K562 (cell line): Measurements from ENCODE around the gene LY6G6D.

Source experiments
- GABPB1 ChIP-seq: sonication (generic); formaldehyde crosslinking; IDR thresholded peaks from 2 replicates; pipeline ENCODE4 v1.8.0; 2022; ENCODE audit warnings: mild to moderate bottlenecking, missing genetic modification reagents
- MCM3 ChIP-seq: fragments of 450-650 bp; IDR thresholded peaks from 2 replicates; pipeline ENCODE4 v1.6.1; 2016
- TARDBP ChIP-seq: fragments of 450-650 bp; IDR thresholded peaks from 2 replicates; pipeline ENCODE4 v1.6.1; 2016
- TOE1 ChIP-seq, 2 experiments: fragments of 450-650 bp in 1 of 2; sonication (generic) in 1 of 2; formaldehyde crosslinking in 1 of 2; IDR thresholded peaks; 2 replicates each; pipeline versions ENCODE4 v1.7.1 to v1.8.0; 2016 to 2022; ENCODE audit warnings: borderline replicate concordance in 2 of 2, mild to moderate bottlenecking in 2 of 2, antibody characterized with exemption in 1 of 2, inconsistent platforms in 1 of 2, low read depth in 1 of 2, missing genetic modification reagents in 1 of 2, moderate library complexity in 1 of 2
- ZNF263 ChIP-seq: sonication (generic); formaldehyde crosslinking; IDR thresholded peaks from 2 replicates; pipeline ENCODE4 v1.8.0; 2022; ENCODE audit warnings: mild to moderate bottlenecking, missing genetic modification reagents, borderline replicate concordance
- TF ChIP-seq, protein P1 (sequence below), 3 experiments: IDR thresholded peaks in 2 of 3; conservative IDR thresholded peaks in 1 of 3; 2 replicates each; pipeline ENCODE4 v1.5.1; 2011 to 2012; ENCODE audit warnings: low read length in 3 of 3, mild to moderate bottlenecking in 3 of 3, control low read depth in 2 of 3, improper control_type of control experiment in 1 of 3, inconsistent platforms in 1 of 3, low read depth in 1 of 3, mixed read lengths in 1 of 3, moderate library complexity in 1 of 3; ENCODE audit not compliant: insufficient read depth in 2 of 3

DNA sequence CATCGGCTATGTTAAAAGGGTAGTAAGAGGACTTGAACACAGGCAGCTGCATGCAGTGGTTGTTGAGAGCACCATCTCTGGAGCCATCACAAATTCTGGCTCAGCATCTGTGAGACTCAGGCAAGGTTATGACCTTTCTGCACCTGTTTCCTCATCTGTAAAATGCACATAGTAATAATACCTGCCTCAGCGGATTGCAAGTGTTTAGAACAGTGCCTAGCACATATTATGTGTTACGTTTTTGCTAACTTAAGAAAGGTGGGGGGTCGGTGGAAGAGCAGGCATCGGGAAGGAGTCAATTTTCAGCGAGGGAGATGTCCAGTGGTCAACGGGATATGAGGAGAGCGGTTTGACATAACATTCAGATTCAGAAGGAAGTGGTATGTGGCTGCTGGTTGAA, 37.2 kb upstream of the LY6G6D start:
- TF ChIP-seq ZNF263 (CRISPR knock-in tag) = no peak
- TF ChIP-seq GABPB1 (CRISPR knock-in tag) = no peak
- TF ChIP-seq TARDBP = no peak
- no peak for TF ChIP-seq TOE1 (IDR thresholded peaks at IDR 0.05; ENCODE audit: borderline replicate concordance)
- no peak for TF ChIP-seq TOE1 (CRISPR knock-in tag; IDR thresholded peaks at IDR 0.05; ENCODE audit: borderline replicate concordance, low read depth)
- TF ChIP-seq MCM3 = no peak
- TF ChIP-seq, protein P1, sequence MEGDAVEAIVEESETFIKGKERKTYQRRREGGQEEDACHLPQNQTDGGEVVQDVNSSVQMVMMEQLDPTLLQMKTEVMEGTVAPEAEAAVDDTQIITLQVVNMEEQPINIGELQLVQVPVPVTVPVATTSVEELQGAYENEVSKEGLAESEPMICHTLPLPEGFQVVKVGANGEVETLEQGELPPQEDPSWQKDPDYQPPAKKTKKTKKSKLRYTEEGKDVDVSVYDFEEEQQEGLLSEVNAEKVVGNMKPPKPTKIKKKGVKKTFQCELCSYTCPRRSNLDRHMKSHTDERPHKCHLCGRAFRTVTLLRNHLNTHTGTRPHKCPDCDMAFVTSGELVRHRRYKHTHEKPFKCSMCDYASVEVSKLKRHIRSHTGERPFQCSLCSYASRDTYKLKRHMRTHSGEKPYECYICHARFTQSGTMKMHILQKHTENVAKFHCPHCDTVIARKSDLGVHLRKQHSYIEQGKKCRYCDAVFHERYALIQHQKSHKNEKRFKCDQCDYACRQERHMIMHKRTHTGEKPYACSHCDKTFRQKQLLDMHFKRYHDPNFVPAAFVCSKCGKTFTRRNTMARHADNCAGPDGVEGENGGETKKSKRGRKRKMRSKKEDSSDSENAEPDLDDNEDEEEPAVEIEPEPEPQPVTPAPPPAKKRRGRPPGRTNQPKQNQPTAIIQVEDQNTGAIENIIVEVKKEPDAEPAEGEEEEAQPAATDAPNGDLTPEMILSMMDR (IDR thresholded peaks at IDR 0.05 in 2 of 3, conservative IDR thresholded peaks at IDR 0.05 in 1 of 3; ENCODE audit: insufficient read depth in 2 of 3, low read depth in 1 of 3, low read length in 3 of 3) = no peak
